Measurements from ENCODE around the gene SUN3.
"Not testable (repeated sequence)": the region's sequence is repeated elsewhere in the genome, so short reads cannot be mapped to it uniquely, and the experiment has no call there.

The SUN3 gene

GRCh38 chr7:48017674-48018073, 11.2 kb downstream of the SUN3 start:
- DNase-seq, result no peak

- no peak for DNase-seq
Measured at GRCh38 chr7:48016641-48017040, 12.3 kb downstream of the SUN3 start.

- no peak for DNase-seq
Measured at GRCh38 chr7:48011951-48012350, 17.0 kb downstream of the SUN3 start.

- no peak for DNase-seq
Measured at GRCh38 chr7:48011323-48011722, 17.6 kb downstream of the SUN3 start.

- no peak for DNase-seq
Measured at GRCh38 chr7:48009954-48010353, 19.0 kb downstream of the SUN3 start.

GRCh38 chr7:48009257-48009656, 19.6 kb downstream of the SUN3 start:
- DNase-seq, result no peak

GRCh38 chr7:48006866-48007265, 22.0 kb downstream of the SUN3 start:
- DNase-seq, result no peak

- no peak for DNase-seq
Measured at GRCh38 chr7:48004638-48005037, 24.3 kb downstream of the SUN3 start.

- no peak for DNase-seq
Measured at GRCh38 chr7:48004032-48004431, 24.9 kb downstream of the SUN3 start.

GRCh38 chr7:48000164-48000563, 28.7 kb downstream of the SUN3 start:
- DNase-seq, result not testable (repeated sequence)

GRCh38 chr7:47999413-47999812, 29.5 kb downstream of the SUN3 start:
- DNase-seq, result no peak

GRCh38 chr7:47992446-47992845, 36.5 kb downstream of the SUN3 start:
- DNase-seq, result no peak

- peak; percentile 83 for DNase-seq
Measured at GRCh38 chr7:47991741-47992311, 37.1 kb downstream of the SUN3 start.

- DNase-seq, result no peak
Measured at GRCh38 chr7:47991270-47991669, 37.6 kb downstream of the SUN3 start.

GRCh38 chr7:47990592-47990991, 38.3 kb downstream of the SUN3 start:
- no peak for DNase-seq

- not testable (repeated sequence) for DNase-seq
Measured at GRCh38 chr7:47989607-47990400, 39.1 kb downstream of the SUN3 start.

GRCh38 chr7:47988496-47989386, 40.2 kb downstream of the SUN3 start:
- DNase-seq, result no peak

- DNase-seq, result no peak
Measured at GRCh38 chr7:47982610-47983009, 46.3 kb downstream of the SUN3 start.

- DNase-seq, result not testable (repeated sequence)
Measured at GRCh38 chr7:47980648-47981047, 48.3 kb downstream of the SUN3 start.

GRCh38 chr7:47979832-47980181, 49.1 kb downstream of the SUN3 start:
- DNase-seq, result no peak

GRCh38 chr7:47979145-47979831, 49.6 kb downstream of the SUN3 start, which contains the start of gene HUS1:
TSS of gene HUS1 (minus strand) at chr7:47979615. CDS start at chr7:47979519, 96 bp downstream.
- DNase-seq, result peak; percentile 94

GRCh38 chr7:47978790-47979144, 50.1 kb downstream of the SUN3 start:
- DNase-seq, result no peak

GRCh38 chr7:47973739-47974138, 55.2 kb downstream of the SUN3 start:
- DNase-seq, result peak; percentile 8

All from stimulated activated CD4-positive, alpha-beta T cell treated with anti-CD3 and anti-CD28 coated beads, Interleukin-1b, Interleukin-23, amount 100 ng/mL, for 48 hours (primary cell).